Chondrocyte (in vitro differentiated cells): Measurements from ENCODE around the gene WWOX. TPM values are rescaled to one million over a fixed set of nuclear protein-coding genes. Genes with fewer than 3 reads are reported as not detected.

ENCODE experiments used
- DNase-seq: peaks from one replicate; pipeline ENCODE4 v3.0.0; 2021; ENCODE audit warnings: mixed read lengths, low spot score
- H3K27ac Mint-ChIP-seq: one replicate; pipeline ENCODE4 v1.8.0; 2021; ENCODE audit warnings: mild to moderate bottlenecking, moderate library complexity, mixed read lengths; ENCODE audit not compliant: unreplicated experiment
- H3K27me3 Mint-ChIP-seq: 2 replicates; pipeline ENCODE4 v1.8.0; 2021; ENCODE audit warnings: low read depth, mixed read lengths
- H3K36me3 Mint-ChIP-seq: 2 replicates; pipeline ENCODE4 v1.8.0; 2021; ENCODE audit warnings: low read depth, mixed read lengths
- H3K4me1 Mint-ChIP-seq: 2 replicates; pipeline ENCODE4 v1.8.0; 2021; ENCODE audit warnings: low read depth, mild to moderate bottlenecking, mixed read lengths
- H3K4me3 Mint-ChIP-seq: one replicate; pipeline ENCODE4 v1.8.0; 2021; ENCODE audit warnings: mild to moderate bottlenecking, moderate library complexity, mixed read lengths; ENCODE audit not compliant: unreplicated experiment
- H3K9me3 Mint-ChIP-seq: 2 replicates; pipeline ENCODE4 v1.8.0; 2021; ENCODE audit warnings: low read depth, mixed read lengths
- total RNA-seq: library from RNA; stranded (reverse); gene quantifications from 3 replicates; pipeline ENCODE4 v1.2.1, GENCODE V29; 2021
- TF ChIP-seq, protein P1 (sequence below): fragments of 200-600 bp; sonication (generic); IDR thresholded peaks from 2 replicates; pipeline ENCODE4 v1.5.0; 2021; ENCODE audit warnings: antibody characterized with exemption, mild to moderate bottlenecking, moderate library complexity

WWOX gene
- total RNA-seq, 1 donor from 2014 or later: 12.1 TPM

DNA sequence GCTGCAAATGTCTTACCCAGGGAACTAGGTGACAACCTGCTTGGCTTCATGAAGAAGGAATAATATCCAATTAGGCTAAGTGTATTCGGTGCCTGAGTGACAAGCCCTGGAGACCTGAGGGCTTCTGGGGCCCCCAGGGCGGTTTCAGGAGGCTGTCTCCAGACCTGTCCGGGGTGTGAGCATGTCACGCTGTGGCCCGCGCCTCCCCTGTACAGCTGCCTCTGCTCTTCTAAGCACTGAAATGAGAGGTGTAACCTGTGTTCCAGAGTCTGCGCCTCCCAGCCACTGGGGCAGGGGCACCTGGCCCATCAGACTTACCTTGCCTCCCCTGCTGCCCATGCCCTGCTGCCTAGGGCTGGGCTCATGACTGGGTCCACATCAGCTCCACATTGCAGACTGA, 114.3 kb downstream of the WWOX start:
- Mint-ChIP-seq H3K4me3 (no peak overlapping the region), H3K4me1 (peaks cover 17% of the 10 kb centered on the region), H3K36me3 (no peaks in the 10 kb centered on the region), H3K27ac (no peak overlapping the region), H3K9me3 (no peaks in the 10 kb centered on the region), H3K27me3 (no peaks in the 10 kb centered on the region)
- no peak for DNase-seq
- TF ChIP-seq, protein P1, sequence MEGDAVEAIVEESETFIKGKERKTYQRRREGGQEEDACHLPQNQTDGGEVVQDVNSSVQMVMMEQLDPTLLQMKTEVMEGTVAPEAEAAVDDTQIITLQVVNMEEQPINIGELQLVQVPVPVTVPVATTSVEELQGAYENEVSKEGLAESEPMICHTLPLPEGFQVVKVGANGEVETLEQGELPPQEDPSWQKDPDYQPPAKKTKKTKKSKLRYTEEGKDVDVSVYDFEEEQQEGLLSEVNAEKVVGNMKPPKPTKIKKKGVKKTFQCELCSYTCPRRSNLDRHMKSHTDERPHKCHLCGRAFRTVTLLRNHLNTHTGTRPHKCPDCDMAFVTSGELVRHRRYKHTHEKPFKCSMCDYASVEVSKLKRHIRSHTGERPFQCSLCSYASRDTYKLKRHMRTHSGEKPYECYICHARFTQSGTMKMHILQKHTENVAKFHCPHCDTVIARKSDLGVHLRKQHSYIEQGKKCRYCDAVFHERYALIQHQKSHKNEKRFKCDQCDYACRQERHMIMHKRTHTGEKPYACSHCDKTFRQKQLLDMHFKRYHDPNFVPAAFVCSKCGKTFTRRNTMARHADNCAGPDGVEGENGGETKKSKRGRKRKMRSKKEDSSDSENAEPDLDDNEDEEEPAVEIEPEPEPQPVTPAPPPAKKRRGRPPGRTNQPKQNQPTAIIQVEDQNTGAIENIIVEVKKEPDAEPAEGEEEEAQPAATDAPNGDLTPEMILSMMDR: no peak

DNA sequence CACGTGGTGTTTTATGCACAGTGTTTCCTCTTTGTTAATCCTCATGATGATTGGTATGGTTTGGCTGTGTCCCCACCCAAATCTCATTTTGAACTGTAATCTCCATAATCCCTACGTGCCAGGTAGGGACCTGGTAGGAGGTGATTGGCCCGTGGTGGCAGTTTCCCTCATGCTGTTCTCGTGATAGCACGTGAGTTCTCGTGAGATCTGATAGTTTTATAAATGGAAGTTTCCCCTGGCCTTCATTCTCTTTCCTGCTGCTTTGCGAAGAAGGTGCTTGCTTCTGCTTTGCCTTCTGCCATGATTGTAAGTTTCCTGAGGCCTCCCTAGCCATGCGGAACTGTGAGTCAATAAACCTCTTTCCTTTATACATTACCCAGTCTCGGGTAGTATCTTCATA, 115.8 kb downstream of the WWOX start:
- H3K4me3 Mint-ChIP-seq: no peak overlapping the region
- H3K9me3 Mint-ChIP-seq: no peaks in the 10 kb centered on the region
- no peak for DNase-seq
- peaks cover 19% of the 10 kb centered on the region for H3K4me1 Mint-ChIP-seq
- TF ChIP-seq, protein P1: no peak
- H3K27ac Mint-ChIP-seq: no peak overlapping the region
- H3K36me3 Mint-ChIP-seq: no peaks in the 10 kb centered on the region
- no peaks in the 10 kb centered on the region for H3K27me3 Mint-ChIP-seq

DNA sequence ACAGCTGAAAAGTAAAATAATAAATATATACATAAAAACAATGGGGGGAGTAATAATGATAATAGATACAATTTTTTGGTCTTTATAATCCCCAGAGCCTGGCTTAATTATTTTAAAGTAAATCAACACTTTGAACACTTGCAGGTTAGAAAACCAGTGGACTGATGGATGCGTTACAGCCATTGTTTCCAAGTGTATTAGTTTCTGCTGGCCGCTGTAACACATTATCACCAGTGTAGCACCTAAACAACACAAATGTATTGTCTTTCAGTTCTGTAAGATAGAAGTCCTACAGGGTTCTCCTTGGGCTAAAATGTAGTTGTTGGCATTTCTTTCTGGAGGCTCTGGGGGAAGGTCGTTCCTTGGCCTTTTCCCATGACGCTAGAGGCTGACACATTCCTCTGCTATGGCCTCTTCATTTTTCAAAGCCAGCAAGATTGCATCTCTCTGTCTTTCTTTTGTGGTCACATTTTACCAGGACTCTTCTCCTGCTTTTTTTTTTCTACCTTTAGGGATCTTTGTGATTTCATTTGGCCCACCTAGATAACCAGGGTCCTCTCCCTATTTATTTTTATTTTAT, 116.8 kb downstream of the WWOX start:
- H3K4me3 Mint-ChIP-seq: no peak overlapping the region
- TF ChIP-seq, protein P1: no peak
- no peak overlapping the region for H3K27ac Mint-ChIP-seq
- no peaks in the 10 kb centered on the region for H3K27me3 Mint-ChIP-seq
- peaks cover 8% of the 10 kb centered on the region for H3K4me1 Mint-ChIP-seq
- H3K36me3 Mint-ChIP-seq: no peaks in the 10 kb centered on the region
- H3K9me3 Mint-ChIP-seq: no peaks in the 10 kb centered on the region
- DNase-seq: no peak

DNA sequence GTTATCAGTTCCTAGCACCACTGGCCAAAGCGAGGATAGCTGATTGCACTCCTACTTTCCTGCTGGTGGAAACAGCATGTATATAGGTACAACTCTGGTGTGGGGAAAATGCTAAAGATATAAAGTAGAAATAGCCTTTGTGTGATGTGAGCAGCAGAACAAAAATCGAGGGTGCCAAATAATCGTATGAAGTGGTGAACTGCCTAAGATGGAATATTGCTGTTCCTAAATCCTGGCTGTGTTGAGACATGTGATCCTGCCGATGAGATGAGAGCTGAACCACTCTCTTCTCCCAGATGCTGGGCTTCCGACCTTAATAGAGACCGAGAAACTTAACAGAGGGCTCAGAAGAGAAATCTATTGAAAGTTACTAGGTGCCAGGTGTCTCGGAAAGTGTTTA, 117.8 kb downstream of the WWOX start:
- no peak overlapping the region for H3K4me3 Mint-ChIP-seq
- DNase-seq: no peak
- no peaks in the 10 kb centered on the region for H3K9me3 Mint-ChIP-seq
- TF ChIP-seq, protein P1: no peak
- H3K27me3 Mint-ChIP-seq: no peaks in the 10 kb centered on the region
- no peaks in the 10 kb centered on the region for H3K36me3 Mint-ChIP-seq
- peaks cover 7% of the 10 kb centered on the region for H3K4me1 Mint-ChIP-seq
- no peak overlapping the region for H3K27ac Mint-ChIP-seq

DNA sequence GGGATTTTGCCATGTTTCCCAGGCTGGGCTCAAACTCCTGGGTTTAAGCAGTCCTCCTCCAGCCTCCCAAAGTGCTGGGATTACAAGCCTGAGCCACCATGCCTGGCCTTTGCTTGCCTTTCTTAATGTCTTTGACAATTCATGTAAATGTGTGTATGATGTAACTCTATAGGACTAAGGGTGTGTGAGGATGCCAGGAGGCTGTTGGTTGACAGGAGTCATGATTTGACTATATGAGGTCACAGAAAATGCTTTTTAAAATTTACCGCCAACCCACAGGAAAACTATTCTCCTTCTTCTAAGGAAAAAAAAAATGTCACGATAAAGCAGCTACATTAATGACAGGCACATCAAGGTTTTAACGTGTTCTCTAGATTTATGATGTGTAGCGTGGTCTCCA, 118.8 kb downstream of the WWOX start:
- Mint-ChIP-seq H3K4me1 (peaks cover 7% of the 10 kb centered on the region), H3K4me3 (no peak overlapping the region), H3K27ac (no peak overlapping the region), H3K36me3 (no peaks in the 10 kb centered on the region), H3K27me3 (no peaks in the 10 kb centered on the region), H3K9me3 (no peaks in the 10 kb centered on the region)
- TF ChIP-seq, protein P1: no peak
- no peak for DNase-seq
